GM21381 (cell line): ENCODE results near the gene PAM.
"Not testable (repeated sequence)": the region's sequence is repeated elsewhere in the genome, so short reads cannot be mapped to it uniquely, and the experiment has no call there.

Experiments used
- ATAC-seq: cut with Tn5 transposase; IDR thresholded peaks from one replicate; pipeline ENCODE4 v1.9.1; 2021; ENCODE audit warnings: mild to moderate bottlenecking, moderate library complexity; ENCODE audit not compliant: unreplicated experiment

PAM gene

DNA sequence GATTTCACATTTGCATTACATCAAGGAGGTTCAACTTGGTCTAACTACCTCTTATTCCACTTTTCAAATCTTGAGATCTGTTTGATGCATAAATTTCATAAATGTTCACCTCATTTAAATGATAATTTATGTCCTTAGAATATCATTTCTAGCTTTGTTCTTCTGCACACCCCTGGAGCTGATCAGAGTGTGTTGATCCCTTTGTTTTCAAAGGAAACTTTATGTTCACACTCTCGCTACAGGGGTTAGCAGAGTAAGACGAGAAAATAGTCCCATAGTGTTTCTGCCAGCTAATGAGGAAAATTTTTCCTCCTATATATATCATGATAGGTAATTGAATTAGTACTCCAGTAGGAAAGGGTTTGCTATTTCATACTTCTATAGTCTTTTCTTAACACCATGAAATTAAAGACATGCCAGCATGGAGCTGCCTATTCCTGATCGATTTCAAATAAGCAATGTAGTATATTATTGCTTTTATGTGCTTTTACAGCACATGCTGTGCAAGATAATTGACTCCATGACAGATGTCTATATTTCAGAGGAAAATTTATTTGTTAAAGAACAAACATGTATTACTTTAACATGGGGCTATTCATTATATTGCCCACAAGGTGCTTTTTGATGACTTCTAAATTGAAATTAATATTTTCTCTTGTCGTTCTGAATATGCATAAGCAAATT is 4.8 kb upstream of the PAM start:
- no peak for ATAC-seq

DNA sequence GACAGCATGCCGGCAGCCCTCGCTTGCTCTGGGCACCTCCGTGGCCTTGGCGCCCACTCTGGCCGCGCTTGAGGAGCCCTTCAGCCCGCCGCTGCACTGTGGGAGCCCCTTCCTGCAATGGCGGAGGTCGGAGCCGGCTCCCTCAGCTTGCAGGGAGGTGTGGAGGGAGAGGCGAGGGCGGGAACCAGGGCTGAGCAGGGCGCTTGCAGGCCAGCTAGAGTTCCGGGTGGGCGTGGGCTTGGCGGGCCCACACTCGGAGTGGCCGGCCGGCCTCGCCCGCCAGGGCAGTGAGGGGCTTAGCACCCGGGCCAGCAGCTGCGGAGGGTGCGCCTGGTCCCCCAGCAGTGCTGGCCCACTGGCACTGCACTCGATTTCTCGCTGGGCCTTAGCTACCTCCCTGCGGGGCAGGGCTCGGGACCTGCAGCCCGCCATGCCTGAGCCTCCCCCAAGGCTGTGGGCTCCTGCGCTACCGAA is 3.2 kb upstream of the PAM start:
- not testable (repeated sequence) for ATAC-seq

DNA sequence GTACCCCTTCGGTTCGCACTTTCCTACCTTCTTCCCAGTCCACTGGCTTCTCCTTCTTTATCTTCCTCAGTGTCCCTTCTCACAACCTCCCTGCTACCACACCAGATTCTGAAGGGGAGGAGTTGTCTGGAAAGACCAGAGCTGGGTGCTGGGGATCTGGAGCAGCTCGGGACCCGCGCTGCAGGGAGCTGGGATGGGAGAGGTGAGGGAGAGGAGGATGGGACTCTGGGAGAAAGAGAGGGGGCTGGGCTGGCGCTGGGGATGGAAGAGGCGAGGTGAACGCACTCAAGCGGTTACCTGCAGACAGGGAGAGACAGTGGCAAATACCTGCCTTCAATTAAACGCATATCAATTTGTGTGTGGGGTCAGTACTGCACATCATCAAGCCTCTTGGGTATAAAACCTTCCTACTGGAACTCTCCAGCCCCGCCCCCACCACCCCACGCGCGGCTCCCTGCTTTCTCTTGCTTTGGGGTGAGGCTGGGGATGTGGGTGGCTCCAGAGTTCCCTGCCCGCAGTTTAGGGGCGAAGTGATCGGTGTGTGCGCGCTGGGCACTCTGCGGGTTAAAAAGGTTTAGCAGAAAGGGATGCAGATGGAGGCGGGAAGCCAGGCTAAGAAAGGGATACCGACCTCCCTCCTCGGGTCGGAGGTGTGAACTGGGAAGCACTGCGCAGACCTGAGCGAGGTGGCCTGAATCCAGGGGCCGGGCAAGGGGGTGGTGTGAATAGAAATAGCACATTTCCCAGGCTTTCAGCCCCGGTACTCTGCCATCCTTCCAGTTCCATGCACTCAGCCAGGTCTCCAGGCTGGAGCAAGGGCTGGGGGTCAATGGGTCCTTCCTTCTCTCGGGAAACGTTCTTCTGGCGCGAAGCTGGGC is 977 bp upstream of the PAM start:
- ATAC-seq, result peak; percentile 2

DNA sequence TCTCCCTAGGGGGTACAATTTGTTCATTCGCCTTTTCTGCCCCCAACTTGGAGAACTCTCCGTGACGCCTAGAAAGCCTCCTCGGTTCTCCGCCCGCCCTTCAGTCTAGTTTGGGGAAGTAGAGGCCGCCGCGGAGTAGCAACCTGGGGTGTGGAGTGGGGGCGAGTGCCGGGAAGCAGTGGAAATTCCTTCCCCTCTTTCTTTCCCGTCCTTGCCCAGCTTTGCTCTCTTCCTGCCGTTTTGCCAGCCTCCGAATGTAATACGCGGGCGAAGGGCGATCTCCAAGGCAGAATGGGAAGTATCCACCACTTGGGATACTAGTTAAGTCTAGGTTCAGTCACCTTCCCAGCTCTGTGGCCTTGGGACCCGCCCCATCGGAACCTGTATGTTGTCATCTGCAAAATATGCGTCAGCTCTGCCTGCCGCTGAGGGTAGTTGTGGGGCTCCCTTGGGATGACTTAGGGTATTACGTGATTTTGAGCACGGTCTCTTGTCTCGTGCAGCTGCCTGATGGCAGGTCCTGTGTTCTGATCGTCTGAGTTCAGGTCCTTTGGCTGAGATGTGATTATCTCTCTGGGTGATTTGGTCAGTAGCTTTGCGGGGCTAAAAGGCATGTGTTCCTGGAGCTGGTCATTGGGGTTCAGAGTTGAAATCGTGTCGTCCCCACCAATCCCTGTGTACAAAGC is 724 bp downstream of the PAM start:
- peak; percentile 70 for ATAC-seq

DNA sequence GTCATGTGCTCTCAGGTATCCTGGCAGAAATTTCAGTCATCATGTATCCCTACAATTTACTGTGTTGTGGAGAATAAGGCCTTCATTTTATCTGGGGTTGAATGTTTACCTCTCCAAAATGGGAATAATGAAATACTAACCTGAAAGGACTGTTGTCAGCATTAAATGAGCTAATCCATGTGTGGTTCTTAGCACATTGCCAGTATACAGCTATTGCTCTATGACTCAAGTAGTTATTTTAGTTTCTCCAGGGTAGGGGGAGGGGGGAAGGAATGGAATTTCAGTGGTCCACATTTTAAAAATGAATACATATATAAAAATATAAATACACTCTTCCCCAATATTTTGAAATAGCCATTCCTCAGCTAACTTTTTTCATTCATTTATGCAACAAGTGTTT is 3.5 kb downstream of the PAM start:
- ATAC-seq, result no peak

DNA sequence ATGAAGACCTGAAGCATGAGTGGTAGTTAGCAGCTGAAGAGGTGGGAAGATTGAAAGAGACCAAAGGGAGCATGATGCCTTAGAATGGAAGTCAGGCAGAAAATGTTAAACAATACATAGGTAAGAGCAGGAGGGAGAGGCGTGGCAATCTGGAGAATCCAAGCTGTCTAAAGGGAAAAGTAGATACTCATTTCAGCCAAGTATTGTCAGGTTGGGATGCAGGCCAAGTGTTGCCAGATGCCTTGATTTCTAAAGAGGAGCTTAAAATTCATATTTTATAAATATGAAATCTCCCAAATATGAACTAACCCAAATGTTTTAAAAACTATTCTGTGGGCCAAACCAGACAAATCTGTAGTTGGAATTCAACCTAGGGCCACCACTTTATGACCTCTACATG is 4.2 kb downstream of the PAM start:
- no peak for ATAC-seq

DNA sequence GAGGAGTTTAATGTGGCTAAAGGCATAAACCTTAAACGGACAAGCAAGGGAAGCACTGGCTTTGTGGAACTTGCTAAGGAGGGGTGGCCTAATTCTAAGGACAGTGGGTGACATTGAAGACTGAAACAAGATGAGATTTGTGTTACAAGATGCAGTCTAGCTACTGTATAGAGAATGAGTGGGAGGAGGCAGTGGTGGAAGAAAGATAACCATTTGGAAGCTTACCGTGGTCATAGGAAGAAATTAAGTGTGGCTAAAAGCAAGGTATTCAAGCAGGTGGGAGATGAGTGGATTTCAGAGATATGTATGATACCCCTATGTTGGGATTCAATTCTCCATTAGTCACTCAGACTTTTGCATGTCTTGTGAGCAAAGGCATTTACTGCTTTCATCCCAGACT is 4.6 kb downstream of the PAM start:
- ATAC-seq, result no peak

DNA sequence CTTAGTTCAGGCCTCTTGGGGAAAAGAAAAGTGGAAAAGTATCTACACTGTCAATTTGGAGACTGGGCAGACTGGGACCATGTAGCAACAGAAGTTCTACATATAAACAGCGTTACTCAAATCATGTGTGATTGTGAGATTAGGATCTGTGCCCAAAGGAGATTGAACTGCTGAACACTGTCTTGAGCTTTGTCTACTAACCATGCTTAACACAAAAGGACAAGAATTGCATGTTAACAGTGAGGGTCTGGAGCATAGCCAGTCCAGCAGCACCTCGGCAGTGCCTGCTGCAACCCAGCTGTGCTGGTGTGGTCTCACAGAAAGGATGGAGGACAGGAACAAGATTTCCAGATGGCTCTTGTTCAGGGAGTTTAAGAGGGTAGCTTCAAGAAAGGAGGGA is 5.7 kb downstream of the PAM start:
- ATAC-seq, result no peak

DNA sequence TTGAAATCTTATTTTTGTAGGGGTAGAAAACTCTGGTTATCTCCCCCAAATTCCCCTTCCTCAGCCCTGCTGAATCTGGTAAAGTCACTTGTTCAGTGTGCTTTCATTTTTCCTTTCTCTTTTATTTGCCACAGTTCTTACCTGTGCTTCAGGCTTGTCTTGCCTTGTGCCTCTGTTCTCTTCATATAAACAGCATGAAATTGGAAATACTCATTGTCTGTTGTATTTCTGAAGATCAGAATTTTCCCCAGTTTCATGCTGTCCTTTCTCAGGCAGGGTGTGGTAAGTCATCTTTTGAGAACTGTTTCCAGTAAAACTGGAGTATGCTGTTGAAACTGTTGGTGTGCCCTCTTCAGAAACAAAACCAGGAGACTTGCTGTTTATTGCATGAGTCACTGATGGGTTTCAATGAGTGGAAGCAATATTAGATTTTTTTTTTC is 7.0 kb downstream of the PAM start:
- peak; percentile 69 for ATAC-seq

DNA sequence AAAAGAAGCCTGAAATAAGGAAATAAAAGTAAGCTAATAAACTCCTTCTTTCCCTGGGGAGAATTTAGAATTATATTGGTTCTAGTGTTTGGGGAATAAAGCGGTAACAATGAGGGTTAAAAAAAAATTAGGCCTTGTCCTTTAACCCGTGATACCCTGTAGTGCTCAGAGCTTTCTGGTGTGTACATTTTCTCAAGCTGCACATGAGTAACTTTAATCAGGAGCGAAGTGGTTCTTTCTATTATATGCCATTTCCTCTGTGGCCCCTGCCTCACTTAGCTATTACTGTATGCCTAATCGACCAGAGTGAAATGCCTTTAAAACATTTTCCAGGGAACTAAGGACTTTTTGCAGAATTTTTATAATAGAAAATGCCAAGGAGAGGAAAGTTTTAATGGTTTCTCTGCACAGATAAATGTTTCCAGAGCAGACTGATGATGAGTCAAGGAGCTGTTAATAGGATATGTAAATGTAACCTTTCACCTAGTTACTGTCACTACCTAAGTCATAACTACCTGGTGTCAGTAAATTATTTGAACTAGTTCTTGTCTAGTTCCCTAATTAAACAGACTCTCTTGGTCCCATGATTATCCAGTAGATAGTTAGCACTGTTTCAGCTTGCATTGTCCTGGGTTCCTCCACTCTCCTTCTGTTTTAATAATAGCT is 7.6 kb downstream of the PAM start:
- ATAC-seq, result peak; percentile 21

DNA sequence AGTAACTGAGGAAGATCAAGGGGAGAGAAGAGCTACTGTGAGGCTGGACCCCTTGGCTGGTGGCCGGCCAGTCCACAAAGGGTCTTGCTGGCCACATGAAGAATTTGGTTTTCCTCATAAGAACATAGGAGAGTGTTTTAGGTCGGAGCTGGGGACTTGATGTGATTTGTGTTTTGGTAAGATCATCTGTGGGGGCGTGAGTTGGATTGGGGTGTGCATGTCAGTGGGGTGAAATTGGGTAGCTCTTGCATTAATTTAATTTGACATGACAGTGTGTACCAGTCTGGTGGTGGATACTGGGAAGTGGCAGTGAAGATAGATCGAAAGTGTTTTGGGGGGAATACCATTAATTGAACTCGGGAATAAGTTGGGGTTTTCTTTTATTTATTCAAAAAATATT is 8.6 kb downstream of the PAM start:
- no peak for ATAC-seq

DNA sequence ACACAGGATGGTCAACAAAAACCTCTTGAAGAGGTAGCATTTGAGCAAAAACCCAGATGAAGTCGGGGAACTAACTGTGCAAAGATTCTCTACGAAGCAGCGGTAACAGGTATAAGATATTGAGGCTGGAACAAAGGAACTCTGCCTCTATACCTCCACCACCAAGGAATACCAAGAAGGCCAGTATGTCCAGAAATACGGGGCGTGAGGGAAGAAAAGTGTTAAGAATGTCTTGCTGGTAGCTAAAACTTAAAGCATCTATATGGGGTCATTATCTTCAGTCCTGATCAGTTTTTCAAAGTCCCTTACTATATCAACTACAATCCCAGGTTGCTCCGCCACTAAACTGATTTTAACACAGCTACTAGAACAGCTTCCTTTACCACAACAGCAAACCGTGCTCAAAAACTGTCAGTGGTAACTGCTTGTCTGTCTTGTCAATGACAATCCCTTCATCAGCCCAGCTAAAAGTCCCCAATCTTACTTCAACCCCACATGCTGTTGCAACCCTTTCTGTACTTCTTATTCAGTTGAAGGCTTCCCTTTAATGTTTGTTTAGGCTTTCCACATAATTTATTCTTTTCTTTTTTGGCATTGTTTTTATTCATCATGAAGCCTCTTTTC is 9.4 kb downstream of the PAM start:
- ATAC-seq, result no peak

DNA sequence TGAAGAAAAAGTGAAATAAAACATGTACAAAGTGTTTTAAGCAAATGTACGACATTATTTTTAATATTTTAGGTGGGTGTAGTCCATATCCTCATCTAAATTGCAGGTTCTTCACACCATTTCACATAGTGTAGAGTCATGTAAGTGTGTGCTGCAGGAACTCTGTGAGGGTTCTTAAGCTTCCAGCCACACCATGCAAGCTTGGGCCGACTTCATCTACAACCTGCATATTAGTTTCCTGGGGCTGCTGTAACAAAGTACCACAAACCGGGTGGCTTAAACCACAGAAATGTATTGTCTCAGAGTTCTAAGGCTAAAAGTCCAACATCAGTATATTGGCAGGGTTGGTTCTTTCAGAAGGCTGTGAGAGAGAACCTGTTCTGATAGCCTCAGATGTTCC is 10.2 kb downstream of the PAM start:
- no peak for ATAC-seq

DNA sequence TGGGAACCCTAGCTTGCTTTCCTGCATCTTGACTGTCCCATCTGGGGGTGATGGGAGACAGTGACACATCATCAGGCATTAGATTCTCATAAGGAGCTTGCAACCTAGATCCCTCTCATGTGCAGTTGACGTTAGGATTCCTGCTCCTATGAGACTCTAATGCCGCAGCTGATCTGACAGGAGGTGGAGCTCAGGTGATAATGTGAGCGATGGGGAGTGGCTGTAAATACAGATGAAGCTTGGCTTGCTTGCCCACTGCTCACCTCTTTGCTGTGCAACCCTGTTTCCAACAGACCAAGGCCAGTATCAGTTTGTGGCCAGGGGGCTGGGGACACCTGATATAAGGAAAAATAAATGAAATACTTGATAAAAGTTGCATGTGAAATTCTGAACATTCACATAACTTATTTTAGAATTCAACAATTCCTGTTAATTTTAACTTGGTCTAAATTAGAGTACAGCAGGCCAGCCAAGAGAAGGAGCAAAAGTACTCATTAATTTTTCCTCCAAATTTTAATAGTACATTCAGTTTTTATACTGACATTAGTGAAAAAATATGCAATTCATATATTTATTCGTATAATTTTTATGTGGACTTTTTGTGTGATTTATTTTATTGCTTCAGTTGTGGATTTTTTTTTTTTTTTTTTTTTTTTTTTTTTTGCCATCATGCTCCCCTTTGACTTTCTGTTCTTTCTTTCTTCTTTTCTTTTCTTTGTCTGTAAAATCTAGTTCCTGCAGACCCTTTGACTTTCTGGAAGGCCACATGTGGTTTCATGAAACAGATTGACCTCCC is 11.4 kb downstream of the PAM start:
- no peak for ATAC-seq

DNA sequence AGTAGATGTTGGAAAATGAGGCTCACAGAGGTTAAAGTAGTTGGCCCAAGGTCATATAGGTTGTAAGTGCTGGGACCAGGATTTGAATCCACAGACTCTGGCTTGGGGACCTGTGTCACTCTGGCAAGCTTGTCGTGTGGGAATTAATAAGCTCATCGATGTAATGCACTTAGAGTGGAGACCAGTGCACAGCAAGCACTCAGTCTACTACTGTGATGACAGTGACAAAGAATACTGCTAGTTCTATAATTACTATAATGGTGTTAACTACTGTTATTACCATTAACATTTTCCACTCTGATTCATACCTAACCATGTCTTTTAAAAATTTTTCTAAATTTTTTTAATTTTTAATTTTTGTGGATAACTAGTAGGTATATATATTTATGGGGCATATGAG is 12.8 kb downstream of the PAM start:
- ATAC-seq, result no peak

DNA sequence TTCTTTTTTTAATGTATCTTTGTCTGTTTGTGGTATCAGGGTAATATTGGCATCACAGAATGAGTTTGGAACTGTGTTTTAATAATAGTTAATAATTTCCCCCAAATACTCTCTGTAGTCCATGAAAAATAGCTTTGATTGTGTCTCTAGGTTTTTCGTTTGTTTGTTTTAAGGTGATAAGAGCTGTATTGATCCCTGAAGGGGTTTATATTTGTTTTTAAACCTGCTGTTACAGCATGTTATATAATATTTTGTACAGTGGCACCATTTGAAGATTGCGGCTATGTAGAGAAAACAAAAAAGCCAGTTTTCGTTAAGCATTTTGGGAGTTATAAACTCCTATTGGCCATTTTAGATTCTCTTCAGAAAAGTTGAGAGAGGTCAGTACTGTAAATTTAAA is 15.7 kb downstream of the PAM start:
- no peak for ATAC-seq

DNA sequence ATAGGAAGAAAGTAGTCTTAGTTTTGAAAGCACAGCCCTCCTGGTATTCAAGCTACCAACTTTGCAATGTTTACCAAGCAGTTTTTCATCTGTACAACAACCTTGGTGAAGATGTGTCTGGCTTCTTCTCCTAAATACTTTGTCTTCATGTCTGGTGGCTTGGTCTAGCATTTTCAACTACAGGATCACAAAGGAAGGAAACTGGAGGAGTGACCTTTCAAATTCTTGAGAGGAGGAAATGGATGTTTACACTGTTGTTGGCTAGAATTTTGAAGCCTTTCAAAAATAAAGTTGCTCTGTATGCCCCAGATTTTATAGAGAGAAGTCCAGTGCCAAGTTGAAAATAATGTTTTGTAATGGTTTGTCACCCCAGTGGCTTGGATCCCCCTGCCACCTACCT is 16.3 kb downstream of the PAM start:
- ATAC-seq, result no peak

DNA sequence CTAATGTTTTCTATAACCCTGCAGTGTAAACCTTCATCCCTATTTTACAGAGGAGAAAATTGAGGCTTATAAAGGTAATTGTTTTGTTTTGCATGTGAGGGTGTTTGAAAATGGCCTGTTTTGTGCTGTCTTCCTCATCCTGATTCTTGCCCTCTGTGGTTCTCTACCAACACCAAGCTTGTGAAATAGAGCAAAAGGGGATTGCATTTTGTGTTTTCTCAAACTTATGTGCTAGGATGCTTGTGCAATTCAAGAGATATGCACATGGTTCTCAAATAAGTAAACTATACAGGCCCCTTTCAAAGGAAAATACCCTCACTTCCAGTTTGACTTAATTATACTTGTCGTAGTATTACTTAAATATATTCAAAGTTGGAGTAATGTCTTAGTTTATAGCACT is 17.2 kb downstream of the PAM start:
- ATAC-seq, result no peak

DNA sequence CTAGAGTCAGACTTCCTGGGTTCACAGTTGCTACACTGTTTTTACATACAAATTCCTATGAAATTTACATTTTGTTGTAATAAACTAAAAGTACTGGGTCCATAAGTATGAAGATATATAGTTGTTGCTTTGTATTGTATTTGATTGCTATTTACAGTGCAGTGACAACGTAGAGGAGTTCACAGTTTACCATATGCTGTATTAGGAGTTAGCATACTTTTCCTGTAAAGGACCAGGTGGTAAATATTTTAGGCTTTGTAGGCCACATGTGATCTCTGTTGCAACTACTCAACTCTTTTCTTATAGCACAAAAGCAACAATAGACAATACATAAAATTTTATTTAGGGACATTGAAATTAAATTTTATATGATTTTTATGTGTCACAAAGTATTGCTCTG is 18.0 kb downstream of the PAM start:
- no peak for ATAC-seq

DNA sequence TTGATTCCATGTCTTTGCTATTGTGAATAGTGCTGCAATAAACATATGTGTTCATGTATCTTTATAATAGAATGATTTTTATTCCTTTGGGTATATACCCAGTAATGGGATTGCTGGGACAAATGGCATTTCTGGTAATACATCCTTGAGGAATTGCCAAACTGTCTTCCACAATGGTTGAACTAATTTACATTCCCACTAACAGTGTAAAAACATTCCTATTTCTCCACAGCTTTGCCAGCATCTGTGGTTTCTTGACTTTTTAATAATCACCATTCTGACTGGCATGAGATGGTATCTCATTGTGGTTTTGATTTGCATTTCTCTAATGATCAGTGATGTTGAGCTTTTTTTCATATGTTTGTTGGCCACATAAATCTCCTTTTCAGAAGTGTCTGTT is 20.7 kb downstream of the PAM start:
- ATAC-seq, result not testable (repeated sequence)
